Stimulated activated naive CD4-positive, alpha-beta T cell (primary cell): ENCODE data around the gene RAB11FIP3.
A peak's percentile ranks its signal among the peaks of the same experiment; 100 is the strongest.

Source experiments
- DNase-seq, 6 experiments: peaks; one replicate each; lab custom pipeline; 2025; lab: John Stamatoyannopoulos, UW

RAB11FIP3 gene

GRCh38 chr16:519425-519824 is 94.0 kb downstream of the RAB11FIP3 start:
- DNase-seq = no peak

DNA sequence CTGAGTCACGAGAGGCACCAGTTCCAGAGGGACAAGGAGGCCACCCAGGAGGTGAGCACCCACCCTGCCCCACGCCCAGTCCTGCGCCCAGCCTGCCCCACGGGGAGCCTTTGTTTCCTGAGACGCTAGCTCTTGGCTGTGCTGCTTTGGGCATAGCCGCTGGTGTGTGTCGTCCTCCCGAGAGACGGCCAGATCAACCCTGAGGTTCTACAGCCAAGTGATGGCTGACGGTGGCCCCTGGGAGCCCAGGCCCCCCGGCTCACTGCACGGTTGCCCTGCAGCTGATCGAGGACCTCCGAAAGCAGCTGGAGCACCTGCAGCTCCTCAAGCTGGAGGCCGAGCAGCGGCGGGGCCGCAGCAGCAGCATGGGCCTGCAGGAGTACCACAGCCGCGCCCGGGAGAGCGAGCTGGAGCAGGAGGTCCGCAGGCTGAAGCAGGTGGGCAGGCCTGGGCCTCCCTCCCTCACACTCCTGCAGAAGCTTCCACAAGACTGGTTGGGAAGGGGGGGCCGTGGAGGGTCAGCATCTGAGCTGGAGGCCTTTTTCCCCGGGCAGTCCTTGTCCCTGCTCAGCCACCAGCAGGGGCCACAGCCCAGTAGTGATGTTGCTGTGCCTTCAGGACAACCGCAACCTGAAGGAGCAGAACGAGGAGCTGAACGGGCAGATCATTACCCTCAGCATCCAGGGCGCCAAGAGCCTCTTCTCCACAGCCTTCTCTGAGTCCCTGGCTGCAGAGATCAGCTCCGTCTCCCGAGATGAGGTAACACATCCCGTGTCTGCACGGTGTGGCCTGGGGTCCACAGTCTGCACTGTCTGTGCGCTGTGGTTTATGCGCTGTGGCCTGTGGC is 94.6 kb downstream of the RAB11FIP3 start:
- DNase-seq = no peak

- no peak for DNase-seq
These were observed 95.4 kb downstream of the RAB11FIP3 start for GRCh38 chr16:520847-521246.

GRCh38 chr16:521381-522210 is 96.1 kb downstream of the RAB11FIP3 start:
- no peak for DNase-seq

DNA sequence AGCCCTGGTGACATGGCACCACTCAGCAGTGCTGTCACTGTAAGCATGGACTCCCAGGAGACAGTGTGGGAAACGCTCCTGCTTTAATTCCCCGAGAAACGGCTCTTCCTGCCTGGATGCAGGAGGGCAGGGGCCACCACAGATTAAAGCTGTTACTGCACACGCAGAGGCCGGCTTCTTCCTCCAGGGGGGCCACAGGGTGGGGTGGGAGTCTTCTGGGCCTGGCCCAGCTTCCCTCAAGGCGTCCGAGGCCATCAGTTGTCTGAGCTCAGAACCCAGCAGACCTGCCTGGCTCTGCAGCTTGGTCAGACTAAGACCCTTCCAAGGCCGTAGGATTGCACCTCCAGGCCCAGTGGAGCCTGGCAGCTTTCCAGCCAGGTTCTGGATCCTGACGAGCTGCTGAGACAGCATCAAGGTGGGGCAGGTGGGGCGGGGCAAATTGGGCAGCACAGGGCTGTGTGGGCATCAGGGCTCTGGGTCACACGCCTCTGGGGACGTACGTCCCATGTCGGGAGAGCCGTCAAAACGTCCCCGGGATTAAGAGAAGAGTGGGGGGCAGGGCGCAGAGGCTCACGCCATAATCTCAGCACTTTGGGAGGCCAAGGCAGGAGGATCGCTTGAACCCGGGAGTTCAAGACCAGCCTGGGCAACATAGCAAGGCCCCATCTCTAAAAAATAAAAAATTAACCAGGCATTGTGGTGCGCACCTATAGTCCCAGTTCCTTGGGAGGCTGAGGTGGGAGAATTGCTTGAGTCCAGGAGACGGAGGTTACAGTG is 97.1 kb downstream of the RAB11FIP3 start:
- DNase-seq = no peak

- DNase-seq = no peak
These were observed 97.8 kb downstream of the RAB11FIP3 start for GRCh38 chr16:523097-523741.

- DNase-seq = no peak
These were observed 99.0 kb downstream of the RAB11FIP3 start for GRCh38 chr16:524274-525040.

DNA sequence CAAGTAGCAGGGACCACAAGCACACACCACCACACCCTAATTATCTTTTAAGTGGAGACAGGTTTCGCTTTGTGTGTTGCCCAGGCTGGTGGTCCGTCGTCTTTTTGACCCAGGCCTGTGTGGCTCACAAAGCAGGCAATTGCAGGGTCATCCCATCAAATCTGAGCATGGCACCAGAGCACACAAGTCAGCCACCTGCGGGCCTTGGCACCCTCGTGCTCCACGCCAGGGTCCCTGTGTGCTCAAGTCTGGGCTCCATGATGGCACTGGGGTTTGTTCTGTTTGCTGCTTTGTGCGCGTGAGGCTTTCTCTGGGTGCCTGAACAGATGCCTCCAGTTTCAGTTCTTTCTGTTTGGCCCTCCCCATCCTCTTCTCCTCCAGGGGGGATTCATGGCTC is 99.7 kb downstream of the RAB11FIP3 start:
- DNase-seq = no peak

DNA sequence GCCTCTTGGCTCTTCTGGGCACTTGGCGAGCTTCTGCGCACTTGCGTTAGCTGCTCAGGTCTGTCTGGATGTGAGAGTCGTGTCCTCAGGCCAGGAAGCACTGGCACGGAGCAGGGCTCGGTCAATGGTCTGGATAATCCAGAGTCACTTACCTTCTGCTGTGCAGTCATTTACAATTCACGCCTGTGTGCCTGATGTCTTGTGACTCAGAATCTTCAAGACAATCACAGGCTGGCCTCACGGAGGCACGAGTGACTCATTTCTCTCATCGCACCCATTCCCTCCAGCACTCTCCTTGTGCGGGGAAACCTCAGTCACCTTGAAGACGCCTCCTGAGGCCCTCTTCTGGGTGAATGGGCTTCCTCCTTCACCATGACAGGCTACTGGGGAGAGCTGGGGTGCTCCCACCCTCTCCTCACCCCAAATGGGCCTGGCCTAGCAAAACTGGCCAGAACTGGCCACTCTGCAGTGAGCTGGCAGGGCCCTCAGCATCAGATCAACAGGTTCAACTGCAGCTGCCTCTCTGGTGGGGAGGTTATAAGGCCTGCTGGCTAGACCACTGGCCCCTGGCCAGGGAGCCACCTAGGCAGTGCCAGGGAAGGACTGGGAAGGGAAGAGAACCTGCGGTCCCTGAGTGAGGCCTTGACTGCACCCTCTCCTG is 100.2 kb downstream of the RAB11FIP3 start:
- no peak for DNase-seq

DNA sequence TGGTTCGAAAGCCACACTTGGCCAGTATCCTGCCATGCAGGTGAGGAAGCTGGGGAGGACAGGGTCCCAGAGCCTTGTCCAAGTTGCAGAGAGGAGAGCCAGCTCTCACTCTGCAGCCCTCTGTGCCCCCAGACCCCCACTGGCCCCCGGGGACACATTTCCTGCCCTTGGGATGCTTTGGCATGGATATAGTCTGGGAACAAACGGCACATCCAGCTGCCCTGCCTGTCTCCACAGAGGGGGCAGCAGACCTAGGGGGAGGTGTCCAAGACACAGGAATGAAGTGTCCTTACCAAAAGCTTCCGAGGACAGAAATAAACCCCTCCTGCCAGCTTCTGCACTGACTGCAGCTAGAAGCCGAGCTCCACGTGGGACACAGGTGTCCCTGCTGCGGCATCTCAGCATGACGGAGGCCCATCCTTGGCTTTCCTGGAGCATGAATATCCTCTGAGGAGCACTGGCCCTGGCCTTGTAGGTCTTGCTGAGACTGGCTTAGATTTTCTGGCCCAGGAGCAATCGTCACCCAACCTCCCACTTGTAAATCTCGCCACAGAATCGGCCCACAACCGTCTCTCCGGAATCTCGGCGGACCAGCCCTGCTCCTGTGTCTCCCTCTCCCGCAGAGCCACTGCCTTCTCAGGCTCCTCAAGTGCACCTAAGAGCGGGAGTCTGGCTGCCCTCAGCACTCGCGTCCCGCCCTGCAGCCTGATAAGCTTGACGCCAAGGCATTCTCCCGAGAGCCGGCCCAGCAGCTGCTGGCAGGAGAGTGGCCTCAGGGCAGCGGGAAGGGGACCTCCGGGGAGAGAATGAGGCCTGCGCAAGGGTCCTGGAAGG is 100.9 kb downstream of the RAB11FIP3 start:
- peak in 2 of 6 experiments; percentile 57 to 58 for DNase-seq

GRCh38 chr16:527015-527903 is 101.8 kb downstream of the RAB11FIP3 start, which contains the start of gene CAPN15:
TSS of gene CAPN15 (plus strand) at chr16:527712. CDS start at chr16:546839, 19,127 bp downstream.
- peak; percentile 81 to 97 (median 83) for DNase-seq

- peak in 4 of 6 experiments; percentile 13 to 51 (median 28) for DNase-seq
These were observed 102.9 kb downstream of the RAB11FIP3 start for GRCh38 chr16:528111-529011.

DNA sequence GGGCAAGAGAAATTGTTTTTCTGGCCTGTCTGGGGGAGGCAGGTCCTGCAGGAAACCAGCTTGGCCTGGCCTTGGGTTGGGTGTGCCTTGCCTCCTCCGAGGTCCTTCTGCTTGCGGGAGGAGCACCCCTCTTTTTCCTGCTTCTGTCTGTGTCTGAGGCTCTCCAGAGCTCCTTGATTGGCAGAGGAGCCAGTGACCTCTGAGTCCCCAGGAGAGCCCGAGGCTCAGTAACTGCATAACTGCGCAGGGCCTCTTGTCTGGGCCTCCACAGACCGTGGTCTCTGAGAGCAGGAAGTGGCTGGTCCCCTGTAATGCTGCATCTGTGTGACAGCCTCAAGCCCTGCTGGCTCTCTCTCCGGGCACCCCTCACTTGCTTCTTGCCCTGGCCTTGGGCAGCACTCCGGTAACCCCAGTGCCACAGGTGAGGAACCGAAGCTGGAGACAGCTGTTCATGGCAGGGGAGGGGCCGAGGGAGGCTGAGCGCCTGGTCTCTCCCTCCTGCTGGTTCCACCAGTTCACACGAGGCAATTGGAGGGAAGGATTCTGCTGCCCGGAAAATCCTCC is 103.6 kb downstream of the RAB11FIP3 start:
- DNase-seq = peak in 1 of 6 experiments; percentile 39

- no peak for DNase-seq
These were observed 104.8 kb downstream of the RAB11FIP3 start for GRCh38 chr16:530111-530817.

DNA sequence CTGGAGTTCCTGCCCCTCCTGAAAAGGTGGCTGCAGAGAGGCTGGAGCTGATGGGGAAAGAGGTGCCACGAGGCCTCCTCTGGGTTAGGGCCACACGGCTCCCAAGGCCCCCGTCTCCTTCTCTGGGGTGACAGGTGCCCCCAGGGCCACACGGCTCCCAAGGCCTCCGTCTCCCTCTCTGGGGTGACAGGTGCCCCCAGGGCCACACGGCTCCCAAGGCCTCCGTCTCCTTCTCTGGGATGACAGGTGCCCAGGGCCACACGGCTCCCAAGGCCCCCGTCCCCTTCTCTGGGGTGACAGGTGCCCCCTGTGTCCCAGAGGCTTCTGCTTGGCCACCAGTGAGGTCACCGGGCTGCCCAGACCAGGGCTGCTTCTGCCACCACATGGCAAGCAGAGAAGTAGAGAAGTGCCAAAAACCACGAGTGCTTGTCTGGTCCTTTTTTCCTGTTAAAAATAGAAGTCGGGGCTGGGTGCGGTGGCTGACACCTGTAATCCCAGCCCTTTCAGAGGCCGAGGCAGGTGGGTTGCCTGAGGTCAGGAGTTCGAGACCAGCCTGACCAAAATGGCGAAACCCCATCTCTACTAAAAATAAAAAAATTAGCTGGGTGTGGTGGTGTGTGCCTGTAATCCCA is 106.2 kb downstream of the RAB11FIP3 start:
- DNase-seq = no peak
